GM19372 (cell line): ENCODE measurements around the gene CPN2.

Experiments used
- ATAC-seq: cut with Tn5 transposase; IDR thresholded peaks from one replicate; pipeline ENCODE4 v1.9.1; 2021; ENCODE audit warnings: mild to moderate bottlenecking, low read depth, moderate library complexity; ENCODE audit not compliant: unreplicated experiment

The CPN2 gene

DNA sequence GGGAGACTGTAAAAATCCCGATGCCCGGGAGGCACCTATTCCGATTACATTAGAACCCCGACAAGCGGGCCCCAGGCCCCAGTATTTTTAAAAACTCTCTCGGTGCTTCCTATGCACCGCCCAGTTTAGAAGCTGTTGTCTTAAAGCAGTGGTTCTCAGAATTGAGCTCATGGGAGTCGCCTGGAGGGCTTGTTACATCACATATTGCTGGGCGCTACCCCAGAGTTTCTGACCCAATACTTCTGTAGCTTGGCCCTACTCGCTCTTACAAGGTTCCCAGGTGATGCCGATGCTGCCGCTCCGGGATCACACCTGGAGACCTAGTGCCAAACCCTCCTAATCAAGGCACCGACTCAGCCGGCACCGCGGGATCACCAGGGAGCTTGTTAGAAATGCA is 35.2 kb downstream of the CPN2 start:
- ATAC-seq, result peak; percentile 27

DNA sequence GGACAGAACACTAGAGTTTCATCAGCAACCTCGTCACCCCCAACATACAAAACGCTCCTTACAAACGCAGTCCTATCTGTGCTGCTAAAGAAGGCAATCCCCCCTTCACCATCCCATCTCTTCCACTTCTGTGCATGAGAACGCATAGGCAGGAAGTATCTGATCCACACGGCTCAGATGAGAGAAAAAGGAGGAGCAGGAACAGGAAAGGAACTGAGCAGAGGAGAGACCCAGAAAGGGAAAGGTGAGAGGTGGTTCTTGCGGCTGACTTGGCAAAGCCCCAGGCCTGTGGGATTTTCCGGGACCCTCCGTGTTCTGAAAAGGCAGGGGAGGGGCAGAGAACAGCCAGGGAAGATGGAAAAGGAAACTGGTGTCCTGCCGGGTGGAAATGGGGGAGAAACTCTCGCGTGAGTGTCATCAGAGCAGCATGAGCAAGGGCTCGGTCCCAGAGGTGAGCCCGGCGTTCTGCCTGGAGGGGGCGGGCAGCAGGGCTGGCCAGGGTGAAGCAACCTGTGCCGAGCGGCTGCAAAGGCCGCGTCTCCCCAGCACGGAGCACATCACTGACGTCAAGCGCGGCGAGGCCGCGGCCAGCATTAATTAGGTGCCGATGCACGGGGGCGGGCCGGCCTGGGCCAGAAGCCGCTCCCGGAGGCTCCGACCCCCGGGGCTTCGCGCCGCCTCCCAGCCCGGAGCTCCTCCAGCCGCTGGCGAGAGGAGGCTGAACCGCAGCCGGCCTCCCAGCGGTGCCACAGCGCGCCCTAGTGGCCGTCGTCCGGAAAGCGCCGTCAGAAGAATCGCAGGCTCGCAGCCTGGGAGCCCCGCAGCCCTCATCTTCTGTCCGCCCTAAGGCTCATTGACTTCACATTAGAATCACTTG is 35.8 kb downstream of the CPN2 start:
- peak; percentile 89 for ATAC-seq

DNA sequence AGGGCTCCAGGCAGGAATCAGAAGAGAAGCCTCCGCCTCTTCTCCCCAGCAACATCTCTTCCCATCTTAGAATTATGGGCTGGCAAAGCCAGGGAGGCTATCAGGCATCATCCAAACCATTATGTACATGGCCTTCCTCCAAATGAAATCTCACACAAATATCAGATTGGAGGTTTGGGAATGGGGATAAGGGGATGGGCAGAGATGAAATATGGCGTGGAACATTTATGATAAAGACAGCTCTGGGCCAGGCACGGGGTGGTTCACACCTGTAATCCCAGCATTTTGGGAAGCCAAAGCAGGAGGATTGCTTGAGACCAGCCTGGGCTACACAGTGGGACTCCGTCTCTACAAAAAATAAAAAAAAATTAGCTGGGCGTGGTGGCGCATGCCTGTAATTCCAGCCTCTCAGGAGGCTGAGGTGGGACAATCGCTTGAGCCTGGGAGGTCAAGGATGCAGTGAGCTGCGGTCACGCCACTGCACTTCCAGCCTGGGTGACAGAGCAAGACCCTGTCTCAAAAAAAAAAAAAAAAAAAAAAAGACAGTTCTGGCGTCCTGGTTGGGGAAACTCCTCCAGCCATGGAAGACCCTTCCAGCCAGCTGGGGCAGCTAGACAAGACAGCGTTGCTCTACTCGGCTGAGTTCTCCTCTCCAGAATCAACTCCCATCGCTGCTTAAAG is 36.6 kb downstream of the CPN2 start:
- ATAC-seq, result no peak

DNA sequence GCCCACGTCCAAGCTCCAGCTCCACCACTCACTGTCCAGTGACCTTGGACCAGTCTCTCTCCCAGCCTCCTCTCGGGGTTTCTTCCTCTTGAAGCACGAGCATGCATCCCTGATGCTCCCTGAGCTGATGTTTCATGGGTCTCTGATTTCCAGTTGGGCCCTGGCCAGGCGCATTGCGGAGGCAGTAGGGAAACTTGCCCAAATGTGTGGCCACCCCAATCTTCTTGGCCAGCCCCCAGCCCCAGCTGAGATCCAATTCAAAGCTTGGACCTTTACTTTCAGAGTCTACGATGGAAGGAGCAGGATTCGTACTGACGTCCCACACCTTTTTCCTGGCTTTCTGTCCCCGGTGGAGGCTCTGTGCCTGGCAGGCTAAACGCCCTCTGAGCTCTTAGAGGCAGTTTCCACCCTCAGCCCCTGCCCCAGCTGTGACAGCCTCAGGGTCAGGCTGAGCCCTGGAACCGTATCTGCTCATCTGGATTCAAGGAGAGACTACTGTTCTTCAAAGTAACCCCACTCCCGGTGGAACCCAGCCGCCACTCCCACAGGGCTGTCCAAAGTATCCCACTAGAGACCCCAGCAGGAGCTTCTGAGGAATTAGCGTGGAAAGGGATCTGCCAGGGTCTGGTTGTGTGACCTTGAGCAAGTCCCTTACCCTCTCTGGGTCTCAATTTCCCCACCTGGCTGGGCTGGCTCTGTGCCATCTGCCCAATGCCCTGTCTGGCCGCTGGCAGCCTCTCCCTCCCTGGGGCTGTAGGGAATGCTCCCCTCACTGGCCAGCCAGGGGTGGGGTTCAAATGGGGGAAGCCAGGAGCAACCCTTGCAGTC is 37.4 kb downstream of the CPN2 start:
- no peak for ATAC-seq

DNA sequence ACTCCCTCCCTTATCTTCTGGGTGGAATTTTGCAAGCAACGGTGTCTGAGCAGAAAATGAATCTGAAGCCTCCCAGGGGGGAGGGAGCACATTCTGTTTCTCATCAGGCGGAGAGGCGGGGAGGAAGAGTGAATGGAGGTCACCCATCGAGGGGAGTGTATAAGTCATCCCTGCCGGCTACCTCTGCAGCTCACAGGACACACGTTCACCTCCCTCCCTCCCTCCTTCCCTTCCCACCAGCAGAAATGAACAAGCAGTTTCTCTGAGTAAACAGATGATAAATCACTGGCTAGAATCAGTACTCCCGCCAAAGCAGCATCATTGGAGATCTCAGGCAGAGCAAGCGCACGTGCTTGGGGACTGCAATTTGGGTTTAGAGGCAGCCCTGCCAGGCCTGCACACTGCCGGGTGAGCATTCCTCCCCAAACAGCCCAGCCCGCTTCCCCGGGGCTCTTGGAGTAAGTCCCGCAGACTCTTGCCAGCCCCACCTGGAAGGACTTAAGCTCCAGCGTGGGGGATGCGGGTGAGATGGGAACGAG is 38.3 kb downstream of the CPN2 start:
- no peak for ATAC-seq

DNA sequence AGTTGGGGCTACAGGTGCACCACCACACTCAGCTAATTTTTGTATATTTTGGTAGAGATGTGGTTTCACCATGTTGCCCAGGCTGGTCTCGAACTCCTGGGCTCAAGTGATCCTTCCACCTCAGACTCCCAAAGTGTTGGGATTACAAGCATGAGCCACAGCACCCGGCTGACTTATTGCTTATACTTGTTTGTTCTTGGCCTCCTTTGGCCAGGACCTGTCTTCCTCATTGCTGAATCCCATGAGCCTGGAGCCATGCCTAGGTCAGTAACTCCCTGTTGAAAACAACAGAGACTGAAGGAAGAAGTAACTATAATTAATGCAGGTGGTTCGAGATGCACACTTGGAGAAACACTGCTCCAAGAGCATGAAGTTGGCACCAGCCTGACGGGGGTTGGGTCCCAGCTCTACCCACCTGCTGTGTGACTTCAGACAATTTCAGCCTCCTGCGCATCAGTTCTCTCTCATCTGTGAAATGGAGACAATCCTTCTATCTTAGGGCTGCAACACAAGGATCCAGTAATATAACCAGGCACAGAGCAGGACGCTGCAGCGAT is 38.9 kb downstream of the CPN2 start:
- no peak for ATAC-seq

DNA sequence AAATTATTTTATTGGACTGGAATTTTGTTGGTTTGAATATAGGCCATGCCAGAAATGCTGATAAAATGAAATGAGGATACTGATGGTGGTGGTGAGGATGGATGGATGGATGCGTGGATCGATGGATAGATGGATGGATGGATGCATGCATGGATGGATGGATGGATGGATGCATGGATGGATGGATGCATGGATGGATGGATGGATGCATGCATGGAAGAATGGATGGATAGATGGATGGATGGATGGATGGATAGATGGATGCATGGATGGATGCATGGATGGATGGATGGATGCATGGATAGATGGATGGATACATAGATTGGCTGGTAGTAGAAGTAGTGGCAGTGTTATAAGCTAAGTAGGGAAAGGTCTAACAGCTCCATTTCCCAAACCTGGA is 40.1 kb downstream of the CPN2 start:
- ATAC-seq, result no peak

DNA sequence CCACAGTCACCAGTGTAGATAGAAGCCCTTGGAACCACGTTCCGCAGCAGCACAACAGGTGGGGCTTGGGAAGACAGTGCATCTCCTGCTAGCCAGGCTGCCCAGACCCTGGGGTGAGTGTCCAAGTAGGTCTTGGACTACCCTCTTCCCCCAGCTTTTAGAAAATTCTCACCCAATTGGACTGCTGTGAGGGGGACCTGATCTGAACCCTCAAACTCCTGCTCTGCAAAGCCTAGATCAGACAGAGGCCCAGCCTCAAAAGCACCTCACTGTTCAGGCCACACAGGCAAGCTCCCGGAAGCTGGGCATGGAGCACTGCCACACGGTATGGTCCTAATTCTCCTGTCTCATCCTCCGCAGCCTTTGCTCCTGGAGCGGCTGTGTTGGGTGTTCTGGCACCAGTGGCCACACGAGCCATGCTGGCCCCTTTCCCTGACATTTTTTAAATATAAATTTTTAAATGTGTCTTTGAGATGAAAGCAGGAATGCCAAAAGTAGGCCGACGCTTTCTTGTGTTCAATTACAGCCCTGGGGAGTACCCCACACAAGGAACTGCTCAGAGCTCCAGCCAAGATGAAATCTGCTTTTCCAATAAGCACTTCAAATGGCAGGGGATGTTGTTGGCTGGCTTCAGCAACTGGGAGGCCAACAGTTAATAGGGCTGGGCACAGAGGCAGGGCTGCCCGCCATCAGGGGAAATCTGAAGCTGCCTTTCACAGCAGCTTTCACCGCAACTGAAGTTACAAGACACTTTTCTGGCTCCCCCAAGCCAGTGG is 40.9 kb downstream of the CPN2 start:
- no peak for ATAC-seq

DNA sequence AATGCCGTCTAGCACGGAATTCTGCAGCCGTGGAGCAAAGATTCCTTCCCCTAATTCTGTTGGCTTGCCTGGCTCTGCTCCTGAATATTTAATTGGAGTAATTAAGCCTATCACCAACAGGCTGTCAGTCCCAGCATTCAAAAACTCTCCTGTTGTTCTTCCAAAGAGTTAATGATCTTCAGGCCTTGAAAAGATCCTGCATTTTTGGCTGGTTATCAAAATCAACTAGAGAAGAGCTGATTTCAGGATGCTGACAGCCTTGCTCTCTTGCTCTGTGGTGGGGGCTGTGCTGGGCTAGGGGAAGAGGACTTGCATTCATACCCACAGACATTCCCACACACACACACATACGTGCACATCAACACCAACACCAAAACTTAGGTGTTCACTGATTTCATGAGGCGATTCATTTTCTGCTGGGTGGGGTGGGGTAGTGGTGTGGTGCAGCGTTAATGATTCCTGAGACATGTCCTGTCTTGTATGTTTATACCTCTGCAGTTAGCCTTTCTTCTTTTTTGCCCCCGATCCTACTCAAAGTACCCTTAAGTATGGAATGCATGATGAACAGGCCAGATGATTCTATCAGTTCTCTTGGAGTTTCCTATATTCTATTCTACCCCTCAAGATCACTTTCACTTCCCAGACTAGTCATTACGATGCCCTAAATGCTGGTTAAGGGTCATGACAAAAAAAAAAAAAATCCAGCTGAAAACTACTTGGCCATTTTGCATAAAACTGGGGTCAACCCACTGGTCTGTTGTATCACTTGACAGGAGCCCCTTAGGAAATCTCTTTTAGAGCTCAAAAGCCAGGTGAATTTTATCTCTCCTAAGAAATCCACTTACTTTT is 42.3 kb downstream of the CPN2 start:
- ATAC-seq, result no peak

DNA sequence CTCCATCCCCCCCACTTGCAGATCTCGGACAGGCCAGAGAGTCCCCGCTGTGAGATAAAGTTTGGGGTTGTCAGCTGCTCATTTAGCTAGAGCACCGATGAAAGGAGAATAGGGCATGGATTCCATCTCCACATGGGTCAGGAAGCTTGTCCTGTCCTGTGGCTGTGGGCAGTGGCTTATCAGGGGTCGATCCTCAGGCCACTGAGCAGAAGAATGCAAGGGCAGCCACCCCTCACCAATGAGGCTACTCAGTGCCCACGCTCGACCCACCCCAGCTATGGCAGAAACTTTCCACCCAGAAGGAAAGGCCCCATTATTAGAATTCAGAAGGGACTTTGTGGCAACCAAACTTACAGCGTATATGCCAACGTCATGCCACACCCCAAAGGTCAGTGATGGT is 43.3 kb downstream of the CPN2 start:
- no peak for ATAC-seq

DNA sequence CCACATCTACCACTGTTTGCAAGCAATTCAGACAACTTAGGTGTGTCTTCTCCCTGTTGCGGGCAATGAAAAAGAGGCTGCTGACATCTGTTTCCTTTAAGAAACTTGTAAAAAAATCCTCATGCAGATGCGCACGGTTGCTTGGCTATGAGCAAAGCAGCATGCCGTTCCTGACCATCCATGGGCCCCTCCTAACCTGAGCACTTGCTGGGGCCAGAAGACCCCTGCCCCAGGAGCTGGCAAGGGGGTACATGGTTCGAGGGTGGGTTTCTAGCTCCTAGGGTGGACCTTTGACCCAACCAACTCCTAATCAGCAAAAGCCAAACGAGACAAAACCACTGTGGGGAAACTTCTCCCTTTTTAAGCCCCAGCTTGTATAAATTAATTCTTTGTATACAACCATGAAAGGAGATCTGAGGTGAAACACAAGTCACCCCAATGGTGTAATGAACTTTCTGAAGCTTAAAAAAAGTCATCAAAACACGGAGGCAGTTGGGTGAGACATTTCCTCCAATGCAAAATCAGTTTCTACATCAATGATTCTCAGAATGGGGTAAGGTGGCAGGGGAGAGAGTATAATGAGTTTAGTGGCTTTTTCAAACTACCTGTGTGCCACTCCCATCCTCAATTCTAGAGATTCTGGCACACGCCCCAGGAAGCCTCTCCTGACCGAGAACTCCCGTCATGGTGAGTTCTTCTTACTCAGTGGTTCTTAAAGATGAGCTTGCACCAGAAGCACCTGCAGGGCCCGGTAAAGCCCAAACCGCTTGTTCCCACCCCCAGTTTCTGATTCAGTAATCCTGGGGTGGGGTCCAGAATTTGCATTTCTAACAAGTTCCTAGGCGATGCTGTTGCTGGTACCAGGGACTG is 44.1 kb downstream of the CPN2 start:
- ATAC-seq, result peak; percentile 51

DNA sequence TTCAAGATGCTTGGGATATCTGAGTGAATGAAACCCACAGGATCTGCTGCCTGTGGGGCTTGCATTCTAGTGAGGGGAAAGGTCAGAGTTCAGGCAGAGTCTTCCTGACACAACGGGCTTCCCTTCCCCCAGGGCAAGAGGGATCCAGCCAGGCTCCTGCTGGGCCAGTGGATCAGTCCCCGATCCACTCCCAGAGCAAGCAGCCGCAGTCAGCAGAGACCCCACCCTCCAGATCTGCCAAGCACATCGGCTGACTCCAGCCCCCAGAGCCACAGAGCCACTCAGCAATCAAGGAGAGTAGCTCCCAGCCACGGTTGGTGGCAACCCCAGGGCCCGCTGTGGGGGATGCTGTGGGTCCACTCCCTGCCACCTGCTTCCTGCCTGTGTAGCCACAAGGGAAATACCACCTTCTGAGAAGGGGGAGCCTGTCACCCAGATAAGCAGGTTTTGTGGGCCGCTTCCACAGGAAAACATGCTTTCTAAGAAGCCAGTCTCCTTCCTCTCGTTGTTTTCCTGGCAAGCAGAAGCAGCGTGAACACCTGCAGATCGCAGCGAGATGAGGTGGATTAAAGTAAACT is 44.9 kb downstream of the CPN2 start:
- peak; percentile 27 for ATAC-seq

DNA sequence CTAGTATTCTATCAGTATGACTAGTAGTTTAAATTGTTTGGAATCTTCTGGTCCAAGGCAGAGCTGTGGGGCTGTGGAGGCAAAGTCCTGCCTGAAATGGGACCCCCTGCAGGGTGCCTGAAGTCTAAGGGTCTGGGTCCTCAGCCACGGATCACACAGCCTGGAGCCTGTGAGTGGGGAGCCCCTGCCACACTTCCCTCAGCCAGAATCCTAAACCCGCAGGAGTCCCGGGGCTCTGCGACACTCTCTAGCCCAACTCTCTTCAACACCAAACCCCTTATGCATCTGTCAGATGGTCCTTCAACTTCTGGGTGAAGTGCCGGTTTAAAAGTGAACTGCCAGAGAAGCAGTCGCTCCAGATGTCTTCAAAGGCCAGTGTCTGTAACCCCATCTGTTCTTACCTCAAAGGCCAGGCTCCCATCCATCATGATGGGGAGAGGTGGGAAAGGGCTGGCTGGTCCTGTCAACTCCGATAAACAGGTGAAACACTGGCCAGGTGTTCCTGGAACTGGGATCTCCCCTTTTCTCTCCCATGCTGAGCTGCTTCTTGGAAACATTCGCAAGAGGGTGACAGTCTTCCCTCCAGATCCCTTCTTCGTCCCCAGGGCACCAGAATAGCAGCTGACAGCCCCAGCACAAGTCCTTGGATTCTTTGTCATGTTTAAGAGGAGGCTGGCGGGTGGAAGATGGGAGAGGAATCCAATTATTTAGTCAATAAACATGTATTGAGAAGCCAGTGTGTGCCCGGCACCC is 45.6 kb downstream of the CPN2 start:
- no peak for ATAC-seq

DNA sequence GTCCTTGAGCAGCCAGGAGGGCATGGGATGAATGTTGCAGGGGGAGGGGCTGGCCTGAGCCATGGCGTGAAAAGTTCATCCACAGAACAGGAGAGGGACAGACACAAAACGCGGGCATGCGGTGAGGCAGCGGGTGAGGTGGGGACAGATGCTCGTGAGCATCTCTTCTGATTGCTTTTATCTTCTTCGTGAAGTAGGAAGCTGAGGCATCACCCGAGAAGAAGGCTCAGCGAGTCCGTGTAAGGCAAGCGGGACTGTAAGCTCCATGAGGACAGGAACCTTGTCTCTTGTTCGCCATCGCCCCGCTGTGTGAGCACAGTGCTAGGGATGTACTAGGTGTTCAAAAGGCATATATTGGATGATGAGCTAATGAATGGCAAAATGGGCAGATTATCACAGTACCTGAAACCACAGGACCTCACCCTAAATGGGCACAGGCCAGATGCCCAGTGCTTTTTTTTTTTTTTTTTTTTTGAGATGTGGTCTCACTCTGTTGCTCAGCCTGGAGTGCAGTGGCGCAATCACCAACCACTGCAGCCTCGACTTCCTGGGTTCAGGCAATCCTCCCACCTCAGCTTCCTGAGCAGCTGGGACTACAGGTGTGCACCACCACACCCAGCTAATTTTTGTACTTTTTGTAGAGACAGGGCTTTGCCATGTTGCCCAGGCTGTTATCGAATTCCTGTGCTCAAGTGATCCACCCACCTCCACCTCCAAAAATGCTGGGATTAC is 46.8 kb downstream of the CPN2 start:
- no peak for ATAC-seq

DNA sequence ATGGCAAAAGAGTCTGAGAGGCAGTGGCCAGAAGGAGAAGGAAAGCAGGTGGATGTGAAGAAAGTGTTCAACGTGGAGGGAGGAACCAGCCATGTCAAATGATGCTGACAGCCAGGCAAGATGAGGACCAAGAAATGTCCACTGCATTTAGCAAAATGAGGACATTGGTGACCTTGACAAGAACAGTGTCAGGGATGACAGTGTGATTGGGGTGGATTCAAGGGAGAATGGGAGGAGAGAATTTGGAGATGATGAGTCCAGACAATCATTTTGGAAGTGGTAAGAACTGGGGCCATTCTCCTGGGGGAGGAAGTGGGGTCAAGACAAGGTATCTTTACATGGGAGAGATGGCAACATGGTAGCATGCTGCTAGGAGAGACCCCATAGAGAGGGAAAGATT is 47.4 kb downstream of the CPN2 start:
- no peak for ATAC-seq

DNA sequence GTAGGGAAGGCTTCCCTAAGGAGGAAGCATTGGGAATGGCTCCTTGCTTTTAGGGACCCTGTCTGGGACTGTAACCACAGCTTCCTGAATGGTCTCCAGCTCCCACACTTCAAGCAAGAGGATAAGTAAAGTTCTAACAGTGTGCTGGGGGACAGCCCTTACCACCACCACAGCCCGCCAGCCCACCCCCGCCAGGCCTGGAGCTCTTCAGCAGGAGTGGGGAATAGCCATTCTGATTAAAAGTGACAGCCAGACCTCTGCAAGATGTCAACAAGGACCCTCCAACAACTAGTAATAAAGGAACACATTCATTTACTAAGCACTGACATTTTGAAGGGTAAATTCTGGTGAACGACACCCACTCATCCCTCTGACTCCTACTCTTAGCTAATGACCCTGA is 49.4 kb downstream of the CPN2 start:
- no peak for ATAC-seq
